NT2/D1 (cell line): Measurements from ENCODE around the gene P2RY14.

ENCODE experiments used
- SUZ12 ChIP-seq: IDR thresholded peaks from 2 replicates; pipeline ENCODE4 v1.6.1; 2011; ENCODE audit not compliant: insufficient read length, insufficient read depth; ENCODE audit errors: extremely low read depth
- ZNF274 ChIP-seq: IDR thresholded peaks from 2 replicates; pipeline ENCODE4 v1.6.1; 2011; ENCODE audit warnings: mild to moderate bottlenecking, low read depth, low read length

GRCh38 chr3:151268267-151269235, 9.8 kb downstream of the P2RY14 start:
- no peak for TF ChIP-seq SUZ12
- no peak for TF ChIP-seq ZNF274
